RCC 7860 (cell line): ENCODE data around the gene GPX4.
"Not testable (repeated sequence)": the region's sequence is repeated elsewhere in the genome, so short reads cannot be mapped to it uniquely, and the experiment has no call there.

Source experiments
- DNase-seq: peaks from one replicate; pipeline ENCODE4 v3.0.0-alpha.2; 2015; ENCODE audit warnings: low spot score
- FAIRE-seq: peaks from 2 replicates; lab custom pipeline; 2012; peaks lifted over from hg19 to GRCh38; lab: Jason Lieb, UNC

Gene GPX4

GRCh38 chr19:1129084-1129483, 25.3 kb downstream of the GPX4 start:
- FAIRE-seq, DNase-seq: not testable (repeated sequence)

- FAIRE-seq = no peak
- DNase-seq = no peak
Measured at GRCh38 chr19:1129535-1129934, 25.7 kb downstream of the GPX4 start.

DNA sequence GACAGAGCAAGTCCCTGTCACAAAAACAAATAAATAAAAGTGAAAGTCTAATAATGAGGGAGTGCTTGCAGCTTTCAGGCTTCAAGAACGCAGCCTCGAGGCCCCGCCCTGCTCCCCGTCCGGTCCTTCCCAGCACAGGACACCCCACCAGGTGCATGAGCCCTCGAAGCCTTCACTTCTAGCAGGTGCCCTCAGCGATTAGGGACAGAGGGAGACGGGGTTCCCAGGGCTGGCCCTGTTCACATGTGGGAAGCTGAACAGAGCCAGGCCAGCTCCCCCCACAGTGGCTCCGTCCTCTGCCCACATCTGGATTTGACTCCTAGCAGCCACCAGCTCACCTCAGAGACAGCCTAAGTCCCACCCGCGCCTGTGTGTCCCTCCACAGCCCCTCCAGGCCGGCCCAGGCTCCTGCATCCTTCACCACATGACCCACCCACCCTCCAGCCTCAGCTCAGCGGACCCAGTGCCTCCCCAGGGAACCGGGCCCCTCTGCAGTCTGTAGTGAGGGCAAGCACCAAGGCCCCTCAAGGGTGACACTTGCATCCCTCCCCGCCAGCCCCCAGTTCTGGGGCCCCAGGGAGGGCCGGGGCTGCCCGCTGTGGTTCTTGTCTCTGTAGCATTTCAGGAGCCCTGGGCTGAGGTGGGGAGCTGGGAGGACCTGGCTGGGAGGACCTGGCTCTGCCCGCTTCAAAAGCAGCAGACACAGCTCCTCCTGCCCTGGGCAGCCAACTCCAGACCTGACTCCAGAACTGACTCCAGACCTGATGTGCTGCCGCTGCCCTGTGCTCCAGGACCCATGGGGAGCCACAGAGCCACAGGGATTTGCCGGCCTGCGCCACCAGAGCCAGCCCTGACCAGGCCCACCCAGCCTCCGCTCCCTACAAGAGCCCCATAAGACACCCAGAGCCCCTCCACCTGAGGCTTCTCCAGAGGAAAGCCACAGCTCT, 27.2 kb downstream of the GPX4 start:
- DNase-seq = no peak
- FAIRE-seq = no peak

GRCh38 chr19:1131718-1132551, 28.1 kb downstream of the GPX4 start:
- no peak for DNase-seq
- FAIRE-seq = no peak

DNA sequence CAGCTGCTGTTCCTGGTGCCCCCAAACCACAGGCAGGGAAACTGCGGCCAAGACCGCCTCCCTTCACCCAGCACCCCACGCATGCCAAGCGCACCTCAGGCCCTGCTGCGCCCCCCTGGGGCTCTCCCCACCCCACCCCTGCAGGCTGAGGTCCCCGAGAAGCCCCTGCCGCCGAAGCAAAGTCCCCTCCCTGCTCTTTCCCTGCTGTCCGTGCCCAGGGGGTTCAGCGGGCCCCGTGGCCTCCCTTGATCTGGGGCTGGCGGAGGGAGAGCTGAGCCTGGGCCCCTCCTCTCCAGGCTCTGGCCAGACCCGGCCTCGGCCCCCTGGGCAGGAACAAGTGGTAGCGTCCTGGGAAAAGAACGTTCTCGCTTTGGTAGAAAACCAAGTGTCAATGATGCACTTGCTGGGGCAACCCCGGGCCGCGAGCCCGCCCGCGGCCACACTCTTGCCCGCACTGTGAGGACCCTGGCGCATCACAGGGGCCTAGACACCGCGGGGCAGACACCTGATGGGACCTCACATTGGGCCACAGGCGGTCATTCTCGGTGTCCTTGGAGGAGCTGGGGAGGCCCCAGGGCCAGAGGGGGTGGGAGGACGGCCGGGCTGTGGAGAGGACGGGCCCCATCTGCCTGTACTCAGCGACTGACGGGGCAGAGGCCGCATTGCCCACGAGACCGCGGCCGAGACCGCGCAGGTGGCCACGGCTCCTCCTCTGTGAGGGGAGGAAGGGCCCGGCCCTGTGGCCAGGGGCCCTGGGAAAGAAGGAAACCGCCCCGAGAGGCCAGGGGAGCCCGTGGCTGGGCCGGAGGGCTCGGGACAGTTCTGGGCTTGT, 29.0 kb downstream of the GPX4 start:
- no peak for DNase-seq
- FAIRE-seq = no peak

- FAIRE-seq = no peak
- DNase-seq = no peak
Measured at GRCh38 chr19:1133471-1133929, 29.7 kb downstream of the GPX4 start.

DNA sequence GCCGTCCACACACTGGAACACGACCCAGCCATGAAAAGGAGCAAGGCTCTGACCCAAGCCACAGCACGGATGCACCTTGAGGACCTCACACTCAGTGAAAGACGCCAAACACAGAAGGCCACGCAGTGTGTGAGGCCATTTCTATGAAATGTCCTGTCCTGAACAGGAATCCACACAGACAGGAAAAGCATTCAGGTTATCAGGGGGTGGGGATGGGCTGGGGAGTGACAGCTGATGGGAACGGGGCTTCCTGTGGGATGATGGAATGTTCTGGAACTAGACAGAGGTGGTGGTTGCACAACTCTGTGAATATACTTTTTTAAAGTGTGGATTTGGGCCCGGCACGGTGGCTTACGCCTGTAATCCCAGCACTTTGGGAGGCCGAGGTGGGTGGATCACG, 30.6 kb downstream of the GPX4 start:
- no peak for DNase-seq
- FAIRE-seq = no peak

- DNase-seq (no peak), FAIRE-seq (no peak)
Measured at GRCh38 chr19:1135454-1135853, 31.7 kb downstream of the GPX4 start.

DNA sequence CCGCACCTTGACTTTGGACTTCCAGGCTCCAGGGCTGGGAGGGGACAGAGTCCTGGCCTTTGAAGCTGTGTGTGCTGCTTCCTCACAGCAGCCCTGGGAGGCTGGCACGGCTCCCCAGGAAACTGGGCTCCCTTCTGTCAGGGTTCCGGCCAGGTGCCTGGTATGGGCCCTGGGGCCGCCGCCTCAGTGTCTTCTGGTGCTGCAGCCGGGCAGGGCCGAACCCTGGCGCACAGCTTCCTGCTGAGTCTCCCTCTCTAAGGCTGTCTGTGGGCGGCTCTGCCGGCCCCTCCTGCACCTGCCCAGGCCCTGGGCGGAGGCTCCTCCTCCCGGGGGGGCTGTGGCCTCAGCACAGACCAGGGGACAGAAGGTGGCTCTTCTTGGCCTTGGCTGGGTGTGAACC, 32.4 kb downstream of the GPX4 start:
- DNase-seq (no peak), FAIRE-seq (no peak)

DNA sequence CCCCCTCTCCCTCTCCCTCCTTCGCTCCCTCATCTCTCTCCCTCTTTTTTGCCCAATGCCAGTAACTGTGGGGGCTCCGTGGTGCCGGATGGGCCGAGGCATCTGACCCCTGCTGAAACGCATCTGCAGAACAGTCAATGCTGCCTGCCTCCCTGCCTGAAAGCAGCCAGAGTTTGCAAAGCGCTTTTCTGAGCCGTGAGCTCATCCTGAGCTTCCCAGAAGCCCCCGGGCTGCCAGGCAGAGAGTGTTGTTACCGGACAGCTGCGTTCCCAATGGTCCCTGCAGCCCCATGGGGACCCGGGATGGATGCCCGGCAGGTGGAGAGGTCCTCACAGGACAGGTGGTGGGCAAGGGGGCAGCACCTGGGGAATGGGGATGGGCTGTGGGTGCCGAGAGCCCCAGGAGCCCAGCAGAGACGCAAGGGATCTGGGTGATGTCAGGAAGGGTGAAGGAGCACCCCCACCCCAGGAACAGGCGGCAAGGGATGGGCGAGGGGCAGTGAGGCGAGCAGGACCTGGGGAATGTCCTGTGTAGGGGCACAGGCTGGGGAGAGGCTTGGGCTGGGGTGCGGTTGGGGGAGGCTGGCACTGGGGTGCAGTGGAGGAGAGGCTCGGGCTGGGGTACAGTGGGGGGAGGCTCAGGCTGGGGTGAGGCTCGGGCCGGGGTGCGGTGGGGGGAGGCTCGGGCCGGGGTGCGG, 33.0 kb downstream of the GPX4 start:
- DNase-seq = no peak
- FAIRE-seq = no peak

- FAIRE-seq (no peak), DNase-seq (no peak)
Measured at GRCh38 chr19:1138121-1138520, 34.3 kb downstream of the GPX4 start.

- DNase-seq = no peak
- no peak for FAIRE-seq
Measured at GRCh38 chr19:1139126-1139525, 35.3 kb downstream of the GPX4 start.

GRCh38 chr19:1140272-1141027, 36.7 kb downstream of the GPX4 start:
- DNase-seq = no peak
- FAIRE-seq = no peak

- FAIRE-seq (no peak), DNase-seq (no peak)
Measured at GRCh38 chr19:1141944-1142343, 38.1 kb downstream of the GPX4 start.

- FAIRE-seq (no peak), DNase-seq (no peak)
Measured at GRCh38 chr19:1143828-1144399, 40.1 kb downstream of the GPX4 start.

- FAIRE-seq = no peak
- DNase-seq = no peak
Measured at GRCh38 chr19:1144741-1145140, 40.9 kb downstream of the GPX4 start.

DNA sequence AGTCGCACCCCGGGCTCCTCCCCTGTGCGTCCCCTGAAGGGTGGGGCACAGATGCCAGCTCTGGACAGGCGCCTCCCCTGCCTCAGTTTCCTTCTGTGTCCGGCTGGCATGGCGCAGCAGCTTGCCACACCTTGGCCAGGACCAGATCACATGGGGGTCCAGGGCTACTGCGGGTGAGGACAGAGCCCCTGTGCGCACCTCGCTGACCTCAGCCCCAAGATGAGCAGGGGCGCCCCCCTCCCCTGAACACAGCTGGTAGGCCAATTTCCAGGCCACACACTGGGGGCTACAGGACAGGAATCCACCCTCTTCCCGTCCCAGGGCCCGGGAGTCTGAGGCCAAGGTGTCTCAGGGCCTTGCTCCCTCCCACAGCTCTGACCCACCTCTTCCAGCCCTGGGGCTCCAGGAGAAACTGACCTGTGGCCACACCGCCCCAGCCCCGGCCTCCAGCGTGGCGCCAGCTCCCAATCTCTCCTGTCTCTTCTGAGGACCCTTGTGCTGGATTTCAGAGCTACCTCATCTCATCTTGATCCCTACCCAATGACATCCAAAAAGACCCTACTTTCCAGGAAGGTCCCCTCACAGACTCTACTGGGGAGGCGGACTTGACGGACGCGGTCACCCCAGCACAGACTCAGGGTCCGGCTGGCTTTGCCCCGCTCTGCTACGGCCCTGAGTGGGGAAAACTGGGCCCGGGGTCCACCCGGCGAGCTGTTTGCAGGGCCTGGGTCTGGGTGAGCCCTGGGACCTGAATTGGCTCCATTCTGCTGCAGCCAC, 42.0 kb downstream of the GPX4 start:
- DNase-seq (no peak), FAIRE-seq (no peak)

DNA sequence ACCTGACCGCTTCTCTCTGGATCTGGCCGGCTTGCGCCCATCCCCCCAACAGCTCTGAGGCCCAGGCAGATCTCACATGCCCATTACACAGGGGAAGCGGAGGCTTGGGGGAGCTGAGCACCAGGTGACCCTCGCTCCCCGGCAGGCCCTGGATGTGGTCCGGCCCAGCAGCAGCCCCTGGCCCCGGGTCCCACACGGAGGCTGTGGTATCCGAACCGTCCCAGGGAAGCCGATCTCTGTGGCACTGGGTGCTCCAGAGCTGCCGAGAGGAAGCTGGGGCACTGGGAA, 42.6 kb downstream of the GPX4 start:
- FAIRE-seq = no peak

More for the DNA sequence above, 42.6 kb downstream of the GPX4 start:
- DNase-seq = no peak
